ENCODE results near the gene DRC1. TPM values are rescaled to one million over a fixed set of nuclear protein-coding genes. Genes with fewer than 3 reads are reported as not detected.
"Not testable (repeated sequence)": the region's sequence is repeated elsewhere in the genome, so short reads cannot be mapped to it uniquely, and the experiment has no call there.

The DRC1 gene
- total RNA-seq, 3 donors from 2014 or later = not detected

- Histone ChIP-seq H3K27ac (no peak overlapping the region), H3K27me3 (no peaks in the 10 kb centered on the region), H3K4me1 (no peaks in the 10 kb centered on the region), H3K9me3 (peaks cover 6 to 12% of the 10 kb centered on the region in 2 donors), H3K4me3 (no peak overlapping the region), H3K36me3 (no peaks in the 10 kb centered on the region)
- intact Hi-C loops (cut with DNase I; ENCODE audit: low total_unique reads) = no loop called here
- no peak for DNase-seq (ENCODE audit: low spot score in 2 of 2)
- TF ChIP-seq POLR2A (IDR thresholded peaks at IDR 0.05) = no peak
- no peak for TF ChIP-seq POLR2AphosphoS5 (IDR thresholded peaks at IDR 0.05)
- TF ChIP-seq CTCF (IDR thresholded peaks at IDR 0.05) = no peak
Observed at GRCh38 chr2:26465266-26465925, 63.7 kb downstream of the DRC1 start.

- H3K36me3 ChIP-seq = no peaks in the 10 kb centered on the region
- no peak for DNase-seq (ENCODE audit: low spot score in 2 of 2)
- TF ChIP-seq CTCF (IDR thresholded peaks at IDR 0.05) (no peak), POLR2AphosphoS5 (IDR thresholded peaks at IDR 0.05) (no peak), POLR2A (IDR thresholded peaks at IDR 0.05) (no peak)
- H3K27me3 ChIP-seq = no peaks in the 10 kb centered on the region
- no peak overlapping the region for H3K4me3 ChIP-seq
- no peaks in the 10 kb centered on the region for H3K4me1 ChIP-seq
- peaks cover 6 to 12% of the 10 kb centered on the region in 2 donors for H3K9me3 ChIP-seq
- H3K27ac ChIP-seq = no peak overlapping the region
- intact Hi-C loops (cut with DNase I; ENCODE audit: low total_unique reads) = no loop called here
Observed at GRCh38 chr2:26465981-26466471, 64.3 kb downstream of the DRC1 start.

- H3K36me3 ChIP-seq = no peaks in the 10 kb centered on the region
- intact Hi-C loops (cut with DNase I; ENCODE audit: low total_unique reads) = no loop called here
- no peak overlapping the region for H3K27ac ChIP-seq
- H3K4me3 ChIP-seq = no peak overlapping the region
- H3K4me1 ChIP-seq = no peaks in the 10 kb centered on the region
- H3K9me3 ChIP-seq = peaks cover 6 to 12% of the 10 kb centered on the region in 2 donors
- no peak for TF ChIP-seq CTCF (IDR thresholded peaks at IDR 0.05)
- TF ChIP-seq POLR2AphosphoS5 (IDR thresholded peaks at IDR 0.05) = no peak
- no peak for TF ChIP-seq POLR2A (IDR thresholded peaks at IDR 0.05)
- DNase-seq (ENCODE audit: low spot score in 2 of 2) = no peak
- H3K27me3 ChIP-seq = no peaks in the 10 kb centered on the region
Observed at GRCh38 chr2:26466662-26467310, 65.1 kb downstream of the DRC1 start.

GRCh38 chr2:26468544-26468943, 66.8 kb downstream of the DRC1 start:
- H3K4me1 ChIP-seq; DNase-seq (ENCODE audit: low spot score in 2 of 2); H3K36me3 ChIP-seq; H3K27me3 ChIP-seq; intact Hi-C loops (cut with DNase I; ENCODE audit: low total_unique reads); H3K4me3 ChIP-seq; H3K27ac ChIP-seq: not testable (repeated sequence)
- H3K9me3 ChIP-seq = peaks cover 6 to 12% of the 10 kb centered on the region in 2 donors

GRCh38 chr2:26469092-26469710, 67.5 kb downstream of the DRC1 start:
- Histone ChIP-seq H3K9me3 (peaks cover 6 to 12% of the 10 kb centered on the region in 2 donors), H3K36me3 (no peaks in the 10 kb centered on the region), H3K4me1 (no peaks in the 10 kb centered on the region), H3K4me3 (no peak overlapping the region), H3K27ac (no peak overlapping the region), H3K27me3 (no peaks in the 10 kb centered on the region)
- intact Hi-C loops (cut with DNase I; ENCODE audit: low total_unique reads) = no loop called here
- no peak for DNase-seq (ENCODE audit: low spot score in 2 of 2)
- TF ChIP-seq POLR2AphosphoS5 (IDR thresholded peaks at IDR 0.05) (no peak), POLR2A (IDR thresholded peaks at IDR 0.05) (no peak), CTCF (IDR thresholded peaks at IDR 0.05) (peak; percentile 16 to 28 (median 26))
